DOHH2 (cell line): ENCODE measurements around the gene CMSS1.

Experiments used
- H3F3A ChIP-seq: fragments of 200-600 bp; sonication (generic), shearing (Covaris generic); 2 replicates; pipeline ENCODE4 v1.6.0; 2016; ENCODE audit warnings: antibody characterized with exemption, mild to moderate bottlenecking; ENCODE audit not compliant: control insufficient read depth, insufficient read depth
- H3K27ac ChIP-seq: fragments of 200-600 bp; sonication (generic); 2 replicates; pipeline ENCODE4 v1.5.1; 2014; ENCODE audit warnings: low read depth, mild to moderate bottlenecking, low read length, moderate library complexity
- H3K27me3 ChIP-seq: fragments of 200-600 bp; sonication (generic); 2 replicates; pipeline ENCODE4 v1.6.1; 2014; ENCODE audit warnings: mild to moderate bottlenecking, low read length, mixed read lengths; ENCODE audit not compliant: control insufficient read depth
- H3K36me3 ChIP-seq: fragments of 200-600 bp; sonication (generic); 2 replicates; pipeline ENCODE4 v1.6.1; 2014; ENCODE audit warnings: mild to moderate bottlenecking, low read length, moderate library complexity, mixed read lengths; ENCODE audit not compliant: control insufficient read depth
- H3K4me1 ChIP-seq: fragments of 200-600 bp; sonication (generic); 2 replicates; pipeline ENCODE4 v1.6.1; 2014; ENCODE audit warnings: mild to moderate bottlenecking, low read length, mixed read lengths; ENCODE audit not compliant: control insufficient read depth
- H3K4me2 ChIP-seq: fragments of 200-600 bp; sonication (generic); 2 replicates; pipeline ENCODE4 v1.6.0; 2014; ENCODE audit warnings: mild to moderate bottlenecking, low read length, moderate library complexity
- H3K4me3 ChIP-seq: fragments of 200-600 bp; sonication (generic); 2 replicates; pipeline ENCODE4 v1.5.1; 2014; ENCODE audit warnings: mild to moderate bottlenecking, low read length, mixed read lengths
- H3K79me2 ChIP-seq: fragments of 200-600 bp; sonication (generic); 2 replicates; pipeline ENCODE4 v1.6.1; 2014; ENCODE audit warnings: mild to moderate bottlenecking, low read length, mixed read lengths; ENCODE audit not compliant: control insufficient read depth
- H3K9me2 ChIP-seq: fragments of 200-600 bp; sonication (generic); replicated peaks from 2 replicates; pipeline ENCODE4 v1.6.1; 2014; ENCODE audit warnings: mild to moderate bottlenecking, low read length, mixed read lengths; ENCODE audit not compliant: control insufficient read depth
- H3K9me3 ChIP-seq: fragments of 200-600 bp; sonication (generic); 2 replicates; pipeline ENCODE4 v1.6.1; 2014; ENCODE audit warnings: antibody characterized with exemption, low read length, mixed read lengths; ENCODE audit not compliant: control insufficient read depth, insufficient read depth
- H4K20me1 ChIP-seq: fragments of 200-600 bp; sonication (generic); 2 replicates; pipeline ENCODE4 v1.6.0; 2014; ENCODE audit warnings: low read depth, mild to moderate bottlenecking, antibody characterized with exemption, low read length, moderate library complexity; ENCODE audit not compliant: control insufficient read depth, insufficient read depth
- CTCF ChIP-seq: fragments of 200-600 bp; sonication (generic); IDR thresholded peaks from one replicate; pipeline ENCODE4 v1.5.1; 2014; ENCODE audit warnings: antibody characterized with exemption, mild to moderate bottlenecking, low read depth, low read length; ENCODE audit not compliant: poor library complexity, severe bottlenecking
- EZH2phosphoT487 ChIP-seq: fragments of 200-600 bp; sonication (generic); IDR thresholded peaks from 2 replicates; pipeline ENCODE4 v1.6.1; 2017; ENCODE audit warnings: borderline replicate concordance, mild to moderate bottlenecking, antibody characterized with exemption, low read length, moderate library complexity, mixed read lengths

The CMSS1 gene

GRCh38 chr3:100198579-100199269 is 381.1 kb downstream of the CMSS1 start:
- Histone ChIP-seq H3K9me3 (no peaks in the 10 kb centered on the region), H4K20me1 (no peaks in the 10 kb centered on the region), H3K27ac (no peak overlapping the region), H3K4me2 (no peak overlapping the region), H3F3A (no peaks in the 10 kb centered on the region), H3K27me3 (no peaks in the 10 kb centered on the region), H3K9me2 (no peaks in the 10 kb centered on the region), H3K79me2 (no peaks in the 10 kb centered on the region), H3K36me3 (no peaks in the 10 kb centered on the region), H3K4me3 (no peak overlapping the region), H3K4me1 (no peaks in the 10 kb centered on the region)
- no peak for TF ChIP-seq CTCF

DNA sequence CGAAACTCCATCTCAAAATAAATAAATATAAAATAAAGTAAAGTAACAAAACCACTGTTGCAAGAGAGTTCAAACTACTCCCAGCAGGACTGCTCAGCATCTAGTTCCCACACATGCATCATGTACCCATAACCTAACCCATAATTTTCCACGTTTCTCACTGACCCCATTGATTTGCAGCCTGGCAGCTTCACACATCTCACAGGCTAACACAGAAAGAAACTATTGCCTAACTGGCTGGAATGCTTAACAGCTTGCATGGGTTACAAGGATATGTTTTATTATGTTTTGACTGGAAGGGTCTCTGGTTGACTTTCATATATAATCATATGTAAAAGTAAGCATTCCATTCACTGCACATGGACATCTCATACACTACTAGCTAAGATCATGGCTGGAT is 387.5 kb downstream of the CMSS1 start:
- Histone ChIP-seq H3K79me2 (no peaks in the 10 kb centered on the region), H3K4me3 (no peak overlapping the region), H3K4me1 (no peaks in the 10 kb centered on the region), H4K20me1 (no peaks in the 10 kb centered on the region), H3K9me3 (no peaks in the 10 kb centered on the region), H3K27ac (no peak overlapping the region), H3K4me2 (no peak overlapping the region), H3F3A (no peaks in the 10 kb centered on the region), H3K9me2 (no peaks in the 10 kb centered on the region), H3K27me3 (no peaks in the 10 kb centered on the region), H3K36me3 (no peaks in the 10 kb centered on the region)
- TF ChIP-seq EZH2phosphoT487 = no peak
- TF ChIP-seq CTCF = no peak

- no peaks in the 10 kb centered on the region for H3K9me3 ChIP-seq
- H3K9me2 ChIP-seq = no peaks in the 10 kb centered on the region
- TF ChIP-seq CTCF = no peak
- TF ChIP-seq EZH2phosphoT487 = no peak
- no peak overlapping the region for H3K27ac ChIP-seq
- no peaks in the 10 kb centered on the region for H3F3A ChIP-seq
- no peak overlapping the region for H3K4me2 ChIP-seq
- H3K4me3 ChIP-seq = no peak overlapping the region
- no peaks in the 10 kb centered on the region for H3K4me1 ChIP-seq
- H3K36me3 ChIP-seq = no peaks in the 10 kb centered on the region
- no peaks in the 10 kb centered on the region for H3K79me2 ChIP-seq
- no peaks in the 10 kb centered on the region for H3K27me3 ChIP-seq
- H4K20me1 ChIP-seq = no peaks in the 10 kb centered on the region
These were observed 389.0 kb downstream of the CMSS1 start for GRCh38 chr3:100206687-100207086.
